ENCODE measurements around the gene MRPL4.
A peak's percentile ranks its signal among the peaks of the same experiment; 100 is the strongest.
"Not testable (repeated sequence)": the region's sequence is repeated elsewhere in the genome, so short reads cannot be mapped to it uniquely, and the experiment has no call there.

Gene MRPL4

GRCh38 chr19:10230173-10230860, 21.7 kb upstream of the MRPL4 start:
- peak; percentile 30 to 45 for DNase-seq (ENCODE audit: low read depth in 2 of 2)

DNA sequence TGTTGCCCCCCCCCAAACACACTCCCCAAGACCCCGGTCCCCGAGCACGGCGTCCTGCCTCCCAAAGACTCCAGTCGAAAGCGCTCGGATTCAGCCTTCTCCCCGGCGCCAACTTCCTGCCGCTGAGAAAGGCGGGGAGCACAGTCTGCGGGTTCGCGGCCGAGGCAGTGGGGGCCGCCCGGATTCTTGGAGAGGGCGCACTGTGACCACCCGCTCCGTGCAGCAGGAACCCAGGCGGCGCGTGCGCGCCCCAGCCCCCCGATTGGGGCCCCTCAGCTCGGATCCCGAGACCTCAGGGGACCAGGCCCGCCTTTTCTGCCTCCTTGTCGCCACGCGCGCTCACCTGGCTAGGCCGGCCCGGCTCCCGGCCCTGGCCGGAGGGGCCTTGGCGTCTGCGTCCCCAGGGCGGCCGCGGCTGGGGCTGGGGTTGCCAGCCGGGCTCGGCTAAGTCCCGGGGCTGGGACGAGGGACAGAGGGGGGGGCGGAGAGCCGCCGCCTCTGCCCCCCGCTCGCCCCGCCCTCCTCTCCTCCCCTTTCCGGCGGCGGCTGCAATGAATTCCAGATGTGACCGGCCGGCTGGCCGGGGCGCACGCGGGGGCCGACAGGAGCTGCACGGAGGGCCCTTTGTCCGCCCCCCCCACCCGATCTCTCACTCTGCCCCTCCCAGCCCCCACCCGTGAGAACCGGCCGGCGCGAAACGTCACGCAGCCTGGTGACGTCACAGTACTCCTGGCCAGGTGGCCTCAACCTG, 21.0 kb upstream of the MRPL4 start, which contains the start of gene S1PR2:
Gene S1PR2, minus strand, starts transcription at position 471 of the 751 bp plus-strand sequence. CDS start 6,426 bp downstream, outside the sequence.
- DNase-seq (ENCODE audit: low read depth in 2 of 2) = peak; percentile 35 to 51

- no peak for DNase-seq (ENCODE audit: low read depth in 2 of 2)
These were observed 20.3 kb upstream of the MRPL4 start for GRCh38 chr19:10231612-10232228.

GRCh38 chr19:10233946-10234345, 18.1 kb upstream of the MRPL4 start:
- no peak for DNase-seq (ENCODE audit: low read depth in 2 of 2)

GRCh38 chr19:10235003-10235402, 17.0 kb upstream of the MRPL4 start:
- no peak for DNase-seq (ENCODE audit: low read depth in 2 of 2)

DNA sequence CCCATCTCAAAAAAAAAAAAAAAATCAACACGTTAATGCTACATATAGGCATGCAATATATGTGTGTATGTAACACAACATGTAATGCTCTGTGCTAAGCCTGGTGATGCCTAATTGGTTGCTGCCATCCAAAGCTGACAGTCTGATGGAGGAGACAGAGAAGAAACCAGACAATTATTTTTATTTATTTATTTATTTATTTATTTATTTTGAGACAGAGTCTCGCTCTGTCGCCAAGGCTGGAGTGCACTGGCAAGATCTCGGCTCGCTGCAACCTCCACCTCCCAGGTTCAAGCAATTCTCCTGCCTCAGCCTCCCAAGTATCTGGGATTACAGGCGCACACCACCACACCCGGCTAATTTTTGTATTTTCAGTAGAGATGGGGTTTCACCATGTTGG, 16.6 kb upstream of the MRPL4 start:
- not testable (repeated sequence) for DNase-seq (ENCODE audit: low read depth in 2 of 2)

- DNase-seq (ENCODE audit: low read depth in 2 of 2) = no peak
These were observed 14.3 kb upstream of the MRPL4 start for GRCh38 chr19:10237702-10238101.

DNA sequence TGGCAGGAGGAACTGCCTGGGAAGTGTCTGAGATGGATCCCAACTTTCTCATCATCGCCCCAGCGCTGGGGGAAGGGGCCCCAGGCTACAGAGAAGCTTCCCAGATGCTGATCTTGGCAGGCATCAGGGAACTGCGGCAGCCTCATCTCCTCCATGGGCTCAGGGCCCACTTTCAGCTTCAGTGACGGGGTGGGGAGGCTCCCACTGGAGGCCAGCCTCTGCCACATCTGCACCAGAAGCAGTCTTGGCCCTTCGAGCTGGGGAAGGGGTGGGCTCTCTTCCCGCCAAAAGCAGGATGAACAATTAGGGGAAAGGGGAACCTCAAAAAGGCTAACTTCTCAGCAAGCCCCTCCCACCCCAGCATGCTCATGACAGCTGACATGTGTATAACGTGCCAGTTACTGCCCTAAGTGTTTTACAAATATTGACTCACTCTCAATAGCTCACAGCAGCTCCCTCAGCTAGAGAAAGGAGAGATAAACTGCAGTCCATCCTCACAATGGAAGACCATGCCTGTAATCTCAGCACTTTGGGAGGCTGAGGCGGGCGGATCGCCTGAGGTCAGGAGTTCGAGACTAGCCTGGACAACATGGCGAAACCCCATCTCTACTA, 13.7 kb upstream of the MRPL4 start:
- no peak for DNase-seq (ENCODE audit: low read depth in 2 of 2)

DNA sequence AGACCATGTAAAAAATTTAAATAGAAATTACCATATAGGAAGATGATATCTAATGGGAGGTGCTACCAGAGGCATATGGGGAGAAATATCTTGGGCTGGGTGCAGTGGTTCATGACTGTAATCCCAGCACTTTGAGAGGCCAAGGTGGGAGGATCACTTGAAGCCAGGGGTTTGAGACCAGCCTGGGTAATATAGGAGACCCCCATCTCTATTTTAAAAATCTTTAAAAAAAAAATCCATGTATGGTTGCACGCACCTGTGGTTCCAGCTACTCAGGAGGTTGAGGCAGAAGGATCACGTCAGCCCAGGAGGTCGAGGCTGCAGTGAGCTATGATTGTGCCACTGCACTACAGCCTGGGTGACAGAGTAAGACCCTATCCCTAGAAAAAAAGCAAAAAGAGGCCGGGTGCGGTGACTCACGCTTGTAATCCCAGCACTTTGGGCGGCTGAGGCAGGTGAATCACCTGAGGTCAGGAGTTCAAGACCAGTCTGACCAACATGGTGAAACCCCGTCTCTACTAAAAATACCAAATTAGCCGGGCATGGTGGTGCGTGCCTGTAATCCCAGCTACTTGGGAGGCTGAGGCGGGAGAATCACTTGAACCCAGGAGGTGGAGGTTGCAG, 10.1 kb upstream of the MRPL4 start:
- DNase-seq (ENCODE audit: low read depth in 2 of 2) = not testable (repeated sequence)

GRCh38 chr19:10243606-10244005, 8.4 kb upstream of the MRPL4 start:
- DNase-seq (ENCODE audit: low read depth in 2 of 2) = no peak

DNA sequence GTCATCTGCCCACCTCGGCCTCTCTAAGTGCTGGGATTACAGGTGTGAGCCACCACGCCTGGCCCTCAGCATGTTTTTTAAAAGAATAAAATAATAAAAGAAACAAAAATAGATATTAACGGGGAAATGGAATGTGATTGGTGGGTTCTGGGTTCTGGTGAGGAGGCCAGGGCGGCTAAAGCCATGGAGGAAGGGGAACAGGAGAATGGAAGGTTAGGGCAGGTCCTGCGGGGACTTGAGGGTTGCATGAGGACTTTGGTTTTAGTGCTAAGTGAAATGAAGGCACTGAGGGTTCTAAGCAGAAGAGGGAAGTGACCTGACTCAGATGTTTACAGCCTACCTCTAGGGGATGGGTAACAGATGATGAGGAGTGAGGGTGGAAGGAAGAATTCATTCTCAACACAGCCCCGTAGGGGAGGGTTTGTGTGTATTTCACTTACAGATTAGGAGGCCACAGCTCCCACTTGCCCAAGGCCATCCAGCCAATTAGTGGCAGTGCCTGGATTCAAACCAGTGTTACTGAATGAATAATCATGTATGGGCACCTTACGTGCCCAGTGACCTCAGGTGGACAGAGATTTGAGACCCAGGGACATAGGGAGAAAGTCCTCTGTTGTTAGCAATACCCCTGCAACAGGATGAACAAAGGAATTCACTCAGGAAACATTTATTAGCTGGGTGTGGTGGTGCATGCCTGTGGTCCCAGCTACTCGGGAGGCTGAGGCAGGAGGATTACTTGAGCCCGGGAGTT, 6.7 kb upstream of the MRPL4 start:
- no peak for DNase-seq (ENCODE audit: low read depth in 2 of 2)

- no peak for DNase-seq (ENCODE audit: low read depth in 2 of 2)
These were observed 5.5 kb upstream of the MRPL4 start for GRCh38 chr19:10246511-10246910.

DNA sequence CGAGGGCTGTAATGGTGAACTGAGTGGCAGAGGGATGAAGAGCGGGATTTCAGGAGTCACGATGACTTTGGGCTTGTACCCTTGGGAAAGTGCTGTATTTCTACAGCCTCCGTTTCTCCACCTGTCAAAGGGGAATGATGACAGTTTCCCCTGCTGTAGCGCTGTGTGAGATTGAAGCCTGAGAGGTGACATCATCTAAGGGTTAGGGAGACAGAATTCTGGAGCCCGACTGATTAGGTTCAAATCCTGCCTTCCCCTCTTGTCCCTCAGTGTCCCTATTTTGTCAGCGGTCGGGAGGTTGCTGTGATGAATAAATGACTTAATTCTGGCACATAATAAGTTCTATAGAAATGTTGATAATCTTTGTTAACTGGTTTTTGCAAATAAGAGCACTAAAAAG, 693 bp downstream of the MRPL4 start:
- DNase-seq (ENCODE audit: low read depth in 2 of 2) = no peak

DNA sequence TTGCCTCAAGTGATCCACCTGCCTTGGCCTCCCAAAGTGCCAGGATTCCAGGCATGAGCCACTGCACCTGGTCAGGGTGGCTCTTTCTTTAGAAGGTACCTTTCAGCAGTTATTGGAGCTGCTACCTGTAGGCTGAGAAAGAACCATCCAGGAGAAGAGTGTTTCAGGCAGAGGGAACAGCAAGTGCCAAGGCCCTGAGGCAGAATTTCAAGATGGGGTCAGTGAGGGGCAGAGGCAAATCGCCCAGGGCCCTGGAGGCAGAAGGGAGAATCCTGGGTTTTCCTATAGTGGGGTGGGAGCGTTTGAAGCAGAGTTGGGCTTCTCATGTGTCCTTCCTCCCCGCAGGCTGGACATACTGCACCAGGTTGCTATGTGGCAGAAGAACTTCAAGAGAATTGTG, 2.2 kb downstream of the MRPL4 start:
- no peak for DNase-seq (ENCODE audit: low read depth in 2 of 2)

DNA sequence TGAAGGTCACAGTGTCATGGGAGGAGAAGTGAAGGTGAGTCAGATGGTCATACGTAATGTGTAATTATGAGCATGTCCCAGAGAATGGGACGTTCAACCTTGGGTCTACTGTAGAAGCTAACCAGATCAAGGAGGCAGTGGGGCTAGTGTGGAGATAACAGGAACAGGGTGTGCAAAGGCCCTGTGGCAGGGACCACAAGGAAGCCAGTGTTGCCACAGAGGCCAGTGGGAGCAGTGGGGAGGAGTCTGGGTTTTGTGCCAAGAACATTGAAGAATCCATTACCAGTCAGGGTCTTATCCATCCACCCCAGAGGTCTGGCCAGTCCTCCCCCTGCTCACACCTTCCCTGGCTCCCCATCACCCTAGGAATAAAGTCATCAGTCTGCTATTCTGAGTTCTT, 3.3 kb downstream of the MRPL4 start:
- DNase-seq (ENCODE audit: low read depth in 2 of 2) = no peak

GRCh38 chr19:10256551-10256950, 4.5 kb downstream of the MRPL4 start:
- no peak for DNase-seq (ENCODE audit: low read depth in 2 of 2)

DNA sequence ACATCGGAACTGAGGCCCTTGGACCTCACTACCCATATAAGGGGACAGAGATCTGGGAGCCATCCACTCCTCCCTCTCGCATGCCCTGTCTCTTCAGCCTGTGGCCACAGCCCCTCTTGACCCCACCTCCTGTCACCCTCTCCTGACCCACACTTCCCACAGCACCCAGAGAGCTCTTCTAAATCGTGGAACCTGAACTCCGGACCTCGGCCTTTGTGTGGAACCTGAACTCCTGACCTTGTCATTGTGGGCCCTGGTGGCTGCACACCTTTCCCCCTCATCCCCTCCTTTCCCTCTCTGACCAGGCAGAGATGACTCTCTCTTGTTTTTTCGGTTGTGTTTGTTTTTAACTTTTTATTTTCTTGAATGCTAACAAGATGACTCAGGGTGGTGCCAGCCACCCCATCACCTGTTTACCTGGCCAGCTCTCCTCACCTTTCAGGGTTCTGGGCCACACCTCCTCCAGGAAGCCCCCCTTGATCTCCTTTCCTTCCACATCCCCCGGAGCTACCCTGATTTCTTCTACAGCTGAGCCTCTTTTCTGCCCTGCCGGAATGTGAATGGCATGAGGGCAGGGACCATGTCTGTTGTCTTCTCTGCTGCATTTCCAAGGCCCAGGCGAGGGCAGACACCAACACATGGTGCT, 5.1 kb downstream of the MRPL4 start:
- no peak for DNase-seq (ENCODE audit: low read depth in 2 of 2)

- no peak for DNase-seq (ENCODE audit: low read depth in 2 of 2)
These were observed 6.2 kb downstream of the MRPL4 start for GRCh38 chr19:10258080-10258710.

DNA sequence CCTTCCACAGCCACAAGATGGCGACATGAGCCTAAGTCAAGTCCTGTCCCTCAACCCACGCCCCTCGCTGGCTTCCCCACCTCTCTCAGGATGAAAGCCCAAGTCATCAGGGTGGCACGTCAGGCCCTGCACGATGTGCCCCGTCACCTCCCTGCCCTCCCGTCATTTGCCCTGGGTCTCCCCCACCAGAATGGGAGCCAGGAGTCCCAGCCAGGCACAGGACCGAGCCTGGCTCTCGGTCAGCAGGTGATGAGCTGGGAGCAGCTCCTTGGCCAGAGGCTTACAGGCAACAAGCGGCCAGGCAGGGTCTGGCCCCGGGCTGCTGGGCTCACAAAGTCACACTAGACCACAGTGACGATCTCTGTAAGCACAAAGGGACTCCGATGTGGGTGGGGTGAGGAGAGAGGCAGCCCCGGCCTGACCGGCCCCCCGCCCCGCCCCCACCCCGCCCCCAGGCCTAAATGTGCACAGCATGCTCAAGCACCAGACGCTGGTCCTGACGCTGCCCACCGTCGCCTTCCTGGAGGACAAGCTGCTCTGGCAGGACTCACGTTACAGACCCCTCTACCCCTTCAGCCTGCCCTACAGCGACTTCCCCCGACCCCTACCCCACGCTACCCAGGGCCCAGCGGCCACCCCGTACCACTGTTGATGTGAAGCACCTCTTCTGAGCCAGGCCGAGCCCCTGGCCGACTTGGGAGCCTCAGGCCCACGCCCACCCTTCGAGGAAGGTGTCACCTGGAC, 7.3 kb downstream of the MRPL4 start:
- peak; percentile 73 to 85 for DNase-seq (ENCODE audit: low read depth in 2 of 2)
